GM12801 (cell line): ENCODE data around the gene VPS29.

Experiments
- CTCF ChIP-seq: IDR thresholded peaks from one replicate; pipeline ENCODE4 v1.5.1; 2011; ENCODE audit warnings: control low read depth; ENCODE audit not compliant: insufficient read length; ENCODE audit errors: extremely low read depth

Gene VPS29

GRCh38 chr12:110514363-110514762 is 12.5 kb upstream of the VPS29 start:
- TF ChIP-seq CTCF: no peak

- TF ChIP-seq CTCF: no peak
Observed at GRCh38 chr12:110513842-110514241, 11.9 kb upstream of the VPS29 start.

- no peak for TF ChIP-seq CTCF
Observed at GRCh38 chr12:110508071-110508586, 6.2 kb upstream of the VPS29 start.

GRCh38 chr12:110505332-110505731 is 3.4 kb upstream of the VPS29 start:
- no peak for TF ChIP-seq CTCF

- TF ChIP-seq CTCF: no peak
Observed at GRCh38 chr12:110503432-110503831, 1.5 kb upstream of the VPS29 start.

GRCh38 chr12:110501399-110501751 is 536 bp downstream of the VPS29 start:
- no peak for TF ChIP-seq CTCF

GRCh38 chr12:110498984-110499706 is 2.8 kb downstream of the VPS29 start:
- no peak for TF ChIP-seq CTCF
